HG03521 (cell line): Measurements from ENCODE around the gene SUGCT.

Experiments
- ATAC-seq: cut with Tn5 transposase; IDR thresholded peaks from one replicate; pipeline ENCODE4 v1.9.1; 2021; ENCODE audit warnings: mild to moderate bottlenecking, moderate library complexity; ENCODE audit not compliant: unreplicated experiment

SUGCT gene

GRCh38 chr7:40704172-40704571 is 569.4 kb downstream of the SUGCT start:
- ATAC-seq, result no peak

GRCh38 chr7:40706829-40707228 is 572.0 kb downstream of the SUGCT start:
- no peak for ATAC-seq

- no peak for ATAC-seq
These were observed 574.5 kb downstream of the SUGCT start for GRCh38 chr7:40709062-40709964.

GRCh38 chr7:40711706-40712105 is 576.9 kb downstream of the SUGCT start:
- ATAC-seq, result no peak

GRCh38 chr7:40714363-40715052 is 579.7 kb downstream of the SUGCT start:
- ATAC-seq, result no peak

GRCh38 chr7:40715053-40715430 is 580.2 kb downstream of the SUGCT start:
- no peak for ATAC-seq

GRCh38 chr7:40716052-40716451 is 581.2 kb downstream of the SUGCT start:
- ATAC-seq, result no peak

- no peak for ATAC-seq
These were observed 582.4 kb downstream of the SUGCT start for GRCh38 chr7:40717242-40717641.

GRCh38 chr7:40720416-40720815 is 585.6 kb downstream of the SUGCT start:
- ATAC-seq, result no peak

GRCh38 chr7:40721342-40721949 is 586.6 kb downstream of the SUGCT start:
- ATAC-seq, result no peak

GRCh38 chr7:40722242-40722641 is 587.4 kb downstream of the SUGCT start:
- ATAC-seq, result no peak

GRCh38 chr7:40723829-40724228 is 589.0 kb downstream of the SUGCT start:
- no peak for ATAC-seq

- no peak for ATAC-seq
These were observed 591.8 kb downstream of the SUGCT start for GRCh38 chr7:40726559-40726958.

- ATAC-seq, result no peak
These were observed 598.3 kb downstream of the SUGCT start for GRCh38 chr7:40733114-40733513.

- ATAC-seq, result no peak
These were observed 598.8 kb downstream of the SUGCT start for GRCh38 chr7:40733578-40733977.

GRCh38 chr7:40739257-40739656 is 604.5 kb downstream of the SUGCT start:
- ATAC-seq, result no peak

- ATAC-seq, result no peak
These were observed 607.5 kb downstream of the SUGCT start for GRCh38 chr7:40742270-40742669.

- no peak for ATAC-seq
These were observed 612.2 kb downstream of the SUGCT start for GRCh38 chr7:40746841-40747556.

- no peak for ATAC-seq
These were observed 613.1 kb downstream of the SUGCT start for GRCh38 chr7:40747856-40748255.

GRCh38 chr7:40749877-40750276 is 615.1 kb downstream of the SUGCT start:
- no peak for ATAC-seq

GRCh38 chr7:40753455-40753854 is 618.6 kb downstream of the SUGCT start:
- no peak for ATAC-seq
